Gastroesophageal sphincter (tissue), 3 donors: ENCODE data around the gene TANGO6.

Source experiments
- CTCF ChIP-seq, 4 experiments: fragments of 200-600 bp in 2 of 4; fragments of 450-650 bp in 2 of 4; sonication (generic) in 1 of 4; IDR thresholded peaks; one replicate each; pipeline ENCODE4 v1.5.1; 2017 to 2019; ENCODE audit warnings: antibody characterized with exemption in 4 of 4, mild to moderate bottlenecking in 2 of 4, moderate library complexity in 2 of 4
- EP300 ChIP-seq: sonication (generic); formaldehyde crosslinking; IDR thresholded peaks from one replicate; pipeline ENCODE4 v1.6.1; 2017; ENCODE audit warnings: antibody characterized with exemption, mild to moderate bottlenecking
- POLR2A ChIP-seq, 2 donors: fragments of 450-650 bp; IDR thresholded peaks; one replicate each; pipeline ENCODE4 v1.6.1; 2017; ENCODE audit warnings: antibody characterized with exemption in 2 of 2, mild to moderate bottlenecking in 2 of 2, moderate library complexity in 1 of 2
- POLR2AphosphoS5 ChIP-seq: sonication (generic); formaldehyde crosslinking; IDR thresholded peaks from one replicate; pipeline ENCODE4 v1.6.1; 2017; ENCODE audit warnings: antibody characterized with exemption

DNA sequence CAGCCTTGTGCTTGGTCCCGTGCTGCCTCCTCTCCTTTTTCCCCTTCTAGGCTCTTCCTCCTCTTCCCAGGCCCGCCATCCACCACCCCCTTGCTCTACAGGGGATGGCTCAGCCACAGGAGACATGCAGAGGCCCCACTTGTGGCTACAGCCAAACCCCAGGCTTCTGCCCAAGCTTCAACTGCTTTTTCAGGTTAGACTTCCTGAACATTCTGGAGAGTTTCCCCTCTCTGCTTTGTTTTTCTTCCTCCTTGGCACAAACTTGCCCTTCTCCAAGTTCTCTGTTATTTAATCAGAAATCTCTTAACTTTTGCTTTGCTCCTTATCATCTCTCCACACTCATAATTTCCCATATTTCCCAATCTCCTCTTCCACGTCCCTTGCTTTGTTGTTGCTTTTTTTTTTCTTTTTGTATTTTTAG, 243.8 kb downstream of the TANGO6 start:
- TF ChIP-seq CTCF (IDR thresholded peaks at IDR 0.05) (no peak), POLR2A (IDR thresholded peaks at IDR 0.05) (no peak), EP300 (no peak), POLR2AphosphoS5 (no peak)
